Activated CD8-positive, alpha-beta memory T cell treated with anti-CD3 and anti-CD28 coated beads, Interleukin-2, amount 10 ng/mL, durations not matched to agents 7 days and 5 days (primary cell): ENCODE results near the gene NOL6. TPM values are rescaled to one million over a fixed set of nuclear protein-coding genes. Genes with fewer than 3 reads are reported as not detected.
A peak's percentile ranks its signal among the peaks of the same experiment; 100 is the strongest.
"Not testable (repeated sequence)": the region's sequence is repeated elsewhere in the genome, so short reads cannot be mapped to it uniquely, and the experiment has no call there.

Source experiments
- ATAC-seq: fragments of 150-1000 bp; cut with Tn5 transposase; one replicate; pipeline ENCODE4 v1.10.0; 2021; ENCODE audit warnings: moderate library complexity
- CTCF ChIA-PET: fragments of 350-600 bp; sonication (Branson Sonifier 250); formaldehyde crosslinking; loops from one replicate; lab custom pipeline; 2021; ENCODE audit warnings: antibody characterized with exemption; lab: Charles Lee
- DNase-seq: peaks from one replicate; pipeline ENCODE4 v3.0.0-alpha.2; 2020
- H3K27ac Mint-ChIP-seq: one replicate; pipeline ENCODE4 v1.8.0; 2021; ENCODE audit warnings: mild to moderate bottlenecking, mixed read lengths
- H3K27me3 Mint-ChIP-seq: one replicate; pipeline ENCODE4 v1.8.0; 2021; ENCODE audit warnings: mixed read lengths
- H3K36me3 Mint-ChIP-seq: one replicate; pipeline ENCODE4 v1.8.0; 2021; ENCODE audit warnings: mild to moderate bottlenecking, mixed read lengths
- H3K4me1 Mint-ChIP-seq: one replicate; pipeline ENCODE4 v1.8.0; 2021; ENCODE audit warnings: mixed read lengths
- H3K4me3 Mint-ChIP-seq: one replicate; pipeline ENCODE4 v1.8.0; 2021; ENCODE audit warnings: mild to moderate bottlenecking, moderate library complexity, mixed read lengths
- H3K9me3 Mint-ChIP-seq: one replicate; pipeline ENCODE4 v1.8.0; 2022; ENCODE audit warnings: low read depth, mixed read lengths
- total RNA-seq, 2 experiments: library from RNA; stranded (reverse); gene quantifications; one replicate each; pipeline ENCODE4 v1.2.3, GENCODE V29; 2021

NOL6 gene
- total RNA-seq, 2 experiments from 2014 or later: 34.3 to 43.1 TPM

GRCh38 chr9:33498387-33498786 is 24.7 kb upstream of the NOL6 start:
- no peak overlapping the region for H3K4me3 Mint-ChIP-seq
- ATAC-seq (no peak), DNase-seq (no peak)
- H3K36me3 Mint-ChIP-seq: no peaks in the 10 kb centered on the region
- H3K9me3 Mint-ChIP-seq: no peaks in the 10 kb centered on the region
- H3K4me1 Mint-ChIP-seq: no peaks in the 10 kb centered on the region
- CTCF ChIA-PET: interaction anchor here (0.7 kb wide), 1 partner anchor 123 kb away, joined by 3 read pairs; no protein-coding TSS in a partner anchor
- H3K27me3 Mint-ChIP-seq: peaks cover 7% of the 10 kb centered on the region
- no peak overlapping the region for H3K27ac Mint-ChIP-seq

- H3K27ac Mint-ChIP-seq, H3K4me3 Mint-ChIP-seq, ATAC-seq, DNase-seq, H3K9me3 Mint-ChIP-seq, H3K4me1 Mint-ChIP-seq, H3K36me3 Mint-ChIP-seq, CTCF ChIA-PET: not testable (repeated sequence)
- H3K27me3 Mint-ChIP-seq: peaks cover 10% of the 10 kb centered on the region
Observed at GRCh38 chr9:33493819-33494218, 20.1 kb upstream of the NOL6 start.

- Mint-ChIP-seq H3K27me3 (peaks cover 9% of the 10 kb centered on the region), H3K4me3 (no peak overlapping the region), H3K36me3 (no peaks in the 10 kb centered on the region), H3K9me3 (no peaks in the 10 kb centered on the region), H3K27ac (no peak overlapping the region), H3K4me1 (peaks cover 3% of the 10 kb centered on the region)
- CTCF ChIA-PET: interaction anchor here (0.7 to 1.2 kb wide), 2 partner anchors 15 to 73 kb away, joined by 3 read pairs; partner anchors contain the start of gene NOL6
- DNase-seq: no peak
- ATAC-seq: no peak
Observed at GRCh38 chr9:33489066-33489465, 15.3 kb upstream of the NOL6 start.

- ATAC-seq, H3K36me3 Mint-ChIP-seq, H3K4me1 Mint-ChIP-seq, CTCF ChIA-PET, DNase-seq, H3K27ac Mint-ChIP-seq, H3K4me3 Mint-ChIP-seq, H3K9me3 Mint-ChIP-seq, H3K27me3 Mint-ChIP-seq: not testable (repeated sequence)
Observed at GRCh38 chr9:33485312-33485711, 11.6 kb upstream of the NOL6 start.

DNA sequence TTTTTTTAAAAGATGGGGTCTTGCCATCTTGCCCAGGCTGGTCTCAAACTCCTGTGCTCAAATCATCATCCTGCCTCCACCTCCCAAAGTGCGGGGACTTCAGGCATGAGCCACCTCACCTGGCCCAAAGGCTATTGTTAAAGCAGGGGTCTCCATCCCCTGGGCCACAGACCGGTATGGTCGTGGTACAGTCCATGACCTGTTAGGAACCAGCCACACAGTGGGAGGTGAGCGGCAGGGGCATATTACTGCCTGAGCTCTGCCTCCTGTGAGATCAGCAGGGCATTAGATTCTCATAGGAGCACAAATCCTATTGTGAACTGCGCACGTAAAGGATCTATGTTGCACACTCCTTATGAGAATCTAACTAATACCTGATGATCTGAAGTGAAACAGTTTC is 7.3 kb upstream of the NOL6 start:
- ATAC-seq (no peak), DNase-seq (no peak)
- Mint-ChIP-seq H3K4me1 (no peaks in the 10 kb centered on the region), H3K27me3 (no peaks in the 10 kb centered on the region), H3K4me3 (no peak overlapping the region), H3K9me3 (no peaks in the 10 kb centered on the region), H3K27ac (no peak overlapping the region), H3K36me3 (no peaks in the 10 kb centered on the region)
- CTCF ChIA-PET: interaction anchor here (0.7 kb wide), 1 partner anchor 246 kb away, joined by 4 read pairs; no protein-coding TSS in a partner anchor

DNA sequence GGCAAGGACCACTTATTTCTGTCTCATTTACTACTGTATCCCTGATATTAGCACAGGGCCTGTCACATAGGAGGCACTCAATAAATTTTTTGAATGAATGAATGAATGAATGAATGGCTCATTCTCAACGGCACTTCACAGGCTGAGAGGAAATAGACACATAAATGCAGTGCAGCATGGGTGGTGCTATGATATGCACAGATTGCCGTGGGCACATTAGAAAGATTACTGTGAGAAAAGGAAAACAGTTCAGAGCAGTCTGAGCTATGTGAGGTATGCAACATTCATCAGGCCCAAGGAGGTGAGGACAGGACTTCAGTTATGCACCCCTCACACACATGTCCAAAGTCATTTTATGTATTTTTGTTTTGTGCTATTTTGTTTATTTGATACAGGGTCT is 6.4 kb upstream of the NOL6 start:
- no peaks in the 10 kb centered on the region for H3K36me3 Mint-ChIP-seq
- H3K4me1 Mint-ChIP-seq: no peaks in the 10 kb centered on the region
- no peak overlapping the region for H3K27ac Mint-ChIP-seq
- H3K4me3 Mint-ChIP-seq: no peak overlapping the region
- CTCF ChIA-PET: interaction anchor here (0.7 to 2.7 kb wide), 3 partner anchors 13 to 245 kb away, joined by 3 to 11 read pairs (median 4); partner anchors contain the start of gene NFX1
- DNase-seq (no peak), ATAC-seq (no peak)
- H3K27me3 Mint-ChIP-seq: no peaks in the 10 kb centered on the region
- no peaks in the 10 kb centered on the region for H3K9me3 Mint-ChIP-seq

DNA sequence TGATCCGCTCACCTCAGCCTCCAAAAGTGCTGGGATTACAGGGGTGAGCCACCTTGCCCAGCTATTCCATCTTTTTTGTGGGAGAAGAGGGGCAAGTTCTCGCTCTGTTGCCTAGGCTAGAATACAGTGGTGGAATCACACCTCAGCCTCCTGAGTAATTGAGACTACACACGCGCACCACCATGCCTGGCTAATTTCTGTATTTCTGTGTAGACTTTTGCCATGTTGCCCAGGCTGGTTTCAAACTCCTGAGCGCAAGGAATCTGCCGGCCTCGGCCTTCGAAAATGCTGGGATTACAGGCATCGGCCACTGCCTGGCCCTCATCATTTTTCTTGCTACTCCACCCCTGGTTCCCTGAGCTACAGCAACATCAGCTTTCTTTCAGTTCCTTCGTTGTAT is 2.8 kb upstream of the NOL6 start:
- ATAC-seq: no peak
- peaks cover 6% of the 10 kb centered on the region for H3K36me3 Mint-ChIP-seq
- H3K4me1 Mint-ChIP-seq: peaks cover 25% of the 10 kb centered on the region
- H3K27ac Mint-ChIP-seq: no peak overlapping the region
- no peak for DNase-seq
- no peaks in the 10 kb centered on the region for H3K9me3 Mint-ChIP-seq
- H3K27me3 Mint-ChIP-seq: no peaks in the 10 kb centered on the region
- CTCF ChIA-PET: interaction anchor here (1.0 to 2.5 kb wide), 3 partner anchors 10 to 34 kb away, joined by 3 to 14 read pairs (median 4); partner anchors contain the start of gene AQP3
- no peak overlapping the region for H3K4me3 Mint-ChIP-seq

DNA sequence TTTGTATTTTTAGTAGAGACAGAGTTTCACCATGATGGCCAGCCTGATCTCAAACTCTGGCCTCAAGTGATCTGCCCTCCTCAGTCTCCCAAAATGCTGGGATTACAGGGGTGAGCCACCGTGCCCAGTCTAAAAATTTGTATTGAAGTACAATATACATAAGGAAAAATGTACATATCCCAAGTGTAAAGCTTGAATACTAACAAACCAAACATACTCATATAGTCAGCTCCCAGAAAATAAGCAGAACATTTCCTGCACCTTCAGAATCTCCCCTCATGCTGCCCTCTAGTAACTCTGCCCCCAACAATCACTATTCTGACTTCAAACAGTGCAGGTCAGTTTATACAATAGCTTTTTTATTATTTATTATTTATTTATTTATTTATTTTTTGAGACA is 1.6 kb upstream of the NOL6 start:
- H3K27ac Mint-ChIP-seq: no peak overlapping the region
- H3K27me3 Mint-ChIP-seq: no peaks in the 10 kb centered on the region
- no peaks in the 10 kb centered on the region for H3K9me3 Mint-ChIP-seq
- CTCF ChIA-PET: interaction anchor here (0.8 to 2.8 kb wide), 4 partner anchors 9 to 101 kb away, joined by 4 to 14 read pairs (median 9); no protein-coding TSS in a partner anchor
- ATAC-seq (no peak), DNase-seq (no peak)
- no peak overlapping the region for H3K4me3 Mint-ChIP-seq
- H3K4me1 Mint-ChIP-seq: peaks cover 30% of the 10 kb centered on the region
- H3K36me3 Mint-ChIP-seq: peaks cover 12% of the 10 kb centered on the region

DNA sequence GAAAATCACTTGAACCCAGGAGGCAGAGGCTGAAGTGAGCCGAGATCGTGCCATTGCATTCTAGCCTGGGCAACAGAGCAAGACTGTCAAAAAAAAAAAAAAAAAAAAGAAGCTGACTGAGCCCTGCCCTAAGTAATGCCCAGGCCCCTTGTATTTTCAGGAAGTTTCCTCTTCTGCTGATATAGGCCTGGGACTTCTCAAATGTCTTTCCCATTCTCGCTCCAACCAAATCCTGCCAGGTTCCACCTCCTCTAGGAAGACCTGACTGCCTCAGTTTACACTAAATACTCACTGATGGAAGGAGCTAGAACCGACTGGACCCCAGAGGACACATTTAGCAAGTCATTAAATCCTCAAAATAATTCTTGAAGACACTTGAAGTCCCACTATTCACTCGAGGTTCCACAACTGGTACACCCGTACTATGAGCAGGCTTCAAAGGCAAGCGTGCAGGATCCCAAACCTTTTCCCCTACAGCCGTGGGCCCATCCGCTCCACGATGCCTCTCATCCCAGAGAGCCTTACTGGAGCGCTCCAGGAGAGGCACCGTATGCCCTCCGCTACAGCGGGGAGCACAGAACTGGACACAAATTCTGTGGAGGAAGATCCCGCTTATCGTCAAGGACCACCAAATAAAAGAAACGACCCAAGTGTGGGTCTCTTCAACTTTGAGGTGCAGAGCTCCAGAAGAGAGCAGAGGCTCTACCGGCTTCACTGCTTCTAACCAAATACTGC is 676 bp downstream of the NOL6 start:
- CTCF ChIA-PET: interaction anchor here (0.9 to 18.1 kb wide), 14 partner anchors 8 to 186 kb away, joined by 3 to 233 read pairs (median 6); partner anchors contain the start of genes ANKRD18B and AQP3
- Mint-ChIP-seq H3K9me3 (no peaks in the 10 kb centered on the region), H3K4me1 (peaks cover 30% of the 10 kb centered on the region), H3K4me3 (peak overlapping the region; percentile 98), H3K27ac (peak overlapping the region; percentile 91), H3K27me3 (no peaks in the 10 kb centered on the region), H3K36me3 (peaks cover 22% of the 10 kb centered on the region)
- no peak for ATAC-seq
- DNase-seq: no peak

DNA sequence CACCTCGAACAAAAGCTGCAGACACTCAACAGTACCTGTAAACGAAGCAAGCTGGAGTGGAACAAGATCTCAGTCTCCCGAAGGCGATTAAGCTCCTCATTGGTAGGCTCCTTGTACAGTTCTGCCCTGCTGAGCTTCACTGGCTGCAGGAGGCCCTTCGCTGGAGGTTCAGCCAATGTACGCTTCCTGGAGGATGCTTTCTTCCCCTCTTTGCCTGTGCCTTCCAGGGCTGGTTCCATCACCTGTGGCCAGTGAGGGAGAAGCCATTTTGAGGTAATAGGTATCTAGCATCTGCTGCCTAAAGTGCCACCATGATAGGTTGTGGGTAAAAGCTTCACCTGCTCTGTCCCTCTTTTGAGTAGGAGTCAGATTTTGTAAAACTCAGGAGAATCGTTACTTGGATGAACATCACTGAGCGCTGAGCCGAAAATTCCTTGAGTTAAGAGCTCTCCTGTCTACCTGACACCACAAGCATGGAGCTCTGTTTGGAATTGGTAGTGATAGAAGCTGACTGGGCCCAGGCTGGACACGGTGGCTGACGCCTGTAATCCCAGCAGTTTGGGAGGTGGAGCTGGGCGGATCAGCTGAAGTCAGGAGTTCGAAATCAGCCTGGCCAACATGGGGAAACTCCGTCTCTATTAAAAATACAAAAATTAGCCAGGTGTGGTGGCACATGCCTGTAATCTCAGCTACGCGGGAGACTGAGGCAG is 1.4 kb downstream of the NOL6 start:
- Mint-ChIP-seq H3K36me3 (peaks cover 22% of the 10 kb centered on the region), H3K9me3 (no peaks in the 10 kb centered on the region), H3K27ac (peak overlapping the region; percentile 43), H3K27me3 (no peaks in the 10 kb centered on the region), H3K4me3 (peak overlapping the region; percentile 98), H3K4me1 (peaks cover 30% of the 10 kb centered on the region)
- DNase-seq (no peak), ATAC-seq (no peak)
- CTCF ChIA-PET: interaction anchor here (0.9 to 18.1 kb wide), 7 partner anchors 8 to 97 kb away, joined by 3 to 233 read pairs (median 7); partner anchors contain the start of gene AQP3

DNA sequence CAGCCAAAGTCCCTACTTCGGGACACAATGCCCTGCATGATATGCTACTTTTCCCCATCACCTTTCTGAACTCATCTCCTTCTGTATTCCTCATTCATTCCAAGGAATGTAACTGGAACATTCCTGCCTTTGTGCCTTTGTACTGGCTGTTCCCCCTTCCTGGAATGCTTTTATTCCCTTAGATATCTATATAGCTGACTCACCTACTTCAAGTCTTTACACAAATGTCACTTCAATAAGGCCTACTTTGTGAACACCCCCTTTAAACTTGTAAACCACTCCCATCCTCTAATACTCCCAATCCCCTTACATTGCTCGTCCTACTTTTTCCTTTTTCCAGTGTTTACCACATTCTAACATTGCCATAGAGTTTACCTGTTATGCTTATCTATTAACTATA is 2.4 kb downstream of the NOL6 start:
- no peak for ATAC-seq
- Mint-ChIP-seq H3K9me3 (no peaks in the 10 kb centered on the region), H3K4me1 (peaks cover 30% of the 10 kb centered on the region), H3K27ac (no peak overlapping the region), H3K4me3 (no peak overlapping the region), H3K36me3 (peaks cover 23% of the 10 kb centered on the region), H3K27me3 (no peaks in the 10 kb centered on the region)
- no peak for DNase-seq
- CTCF ChIA-PET: interaction anchor here (1.0 to 18.1 kb wide), 4 partner anchors 11 to 68 kb away, joined by 3 to 233 read pairs (median 12); partner anchors contain the start of gene AQP3

DNA sequence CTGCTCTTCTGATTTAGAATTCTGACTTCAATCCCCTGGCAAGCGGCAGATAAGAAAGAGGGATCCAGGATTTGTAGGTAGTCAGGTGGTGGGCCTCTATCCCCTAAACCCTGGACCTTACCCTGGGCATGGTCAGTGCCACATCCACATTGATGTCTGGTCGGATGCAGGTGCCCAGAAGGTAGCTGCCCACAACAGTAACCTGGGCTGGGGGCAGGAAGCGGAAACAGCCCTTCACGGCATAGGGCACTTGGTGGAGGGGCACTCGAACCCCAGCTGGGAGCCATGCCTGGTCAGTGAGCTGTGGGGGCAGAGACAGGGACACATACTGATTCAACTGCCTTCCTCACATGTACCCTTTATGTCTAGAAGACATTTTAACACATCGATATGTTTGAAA is 3.8 kb downstream of the NOL6 start:
- H3K4me1 Mint-ChIP-seq: peaks cover 30% of the 10 kb centered on the region
- ATAC-seq (no peak), DNase-seq (no peak)
- H3K36me3 Mint-ChIP-seq: peaks cover 25% of the 10 kb centered on the region
- no peaks in the 10 kb centered on the region for H3K9me3 Mint-ChIP-seq
- H3K27me3 Mint-ChIP-seq: no peaks in the 10 kb centered on the region
- H3K27ac Mint-ChIP-seq: no peak overlapping the region
- no peak overlapping the region for H3K4me3 Mint-ChIP-seq
- CTCF ChIA-PET: interaction anchor here (1.2 to 18.1 kb wide), 2 partner anchors 19 to 95 kb away, joined by 3 to 233 read pairs; partner anchors contain the start of gene AQP3
